Natural killer cell (primary cell): ENCODE measurements around the gene YWHAB. TPM values are rescaled to one million over a fixed set of nuclear protein-coding genes. Genes with fewer than 3 reads are reported as not detected.

ENCODE experiments used
- ATAC-seq, 3 donors: fragments of 150-1000 bp in 2 of 3; fragments of 200-7000 bp in 1 of 3; cut with Tn5 transposase; 1 replicate in 1 of 3; 2 replicates in 2 of 3; pipeline ENCODE4 v1.10.0; 2021; ENCODE audit warnings: mild to moderate bottlenecking in 2 of 3, moderate library complexity in 2 of 3
- DNase-seq, 2 donors: peaks; one replicate each; pipeline versions ENCODE4 v3.0.0 to v3.0.0-alpha.2; 2013 to 2021; ENCODE audit warnings: mixed read lengths in 1 of 2
- H3K27ac ChIP-seq: one replicate; pipeline ENCODE4 v1.5.1; 2013; ENCODE audit warnings: mild to moderate bottlenecking, low read length
- H3K27me3 ChIP-seq: one replicate; pipeline ENCODE4 v1.6.1; 2013; ENCODE audit warnings: low read length; ENCODE audit not compliant: control insufficient read depth, insufficient read depth
- H3K36me3 ChIP-seq: one replicate; pipeline ENCODE4 v1.6.1; 2013; ENCODE audit warnings: low read length; ENCODE audit not compliant: control insufficient read depth, insufficient read depth
- H3K4me1 ChIP-seq: one replicate; pipeline ENCODE4 v1.6.1; 2013; ENCODE audit warnings: low read length; ENCODE audit not compliant: control insufficient read depth, insufficient read depth
- H3K4me3 ChIP-seq: one replicate; pipeline ENCODE4 v1.5.1; 2013; ENCODE audit warnings: low read length
- H3K9me3 ChIP-seq: one replicate; pipeline ENCODE4 v1.6.1; 2013; ENCODE audit warnings: low read length; ENCODE audit not compliant: control insufficient read depth, insufficient read depth
- H3K27ac Mint-ChIP-seq, 2 donors: one replicate each; pipeline ENCODE4 v1.8.0; 2022; ENCODE audit warnings: mild to moderate bottlenecking in 2 of 2, mixed read lengths in 2 of 2, moderate library complexity in 1 of 2
- H3K27me3 Mint-ChIP-seq, 2 donors: one replicate each; pipeline ENCODE4 v1.8.0; 2022; ENCODE audit warnings: low read depth in 2 of 2, mixed read lengths in 2 of 2
- H3K36me3 Mint-ChIP-seq: one replicate; pipeline ENCODE4 v1.8.0; 2022; ENCODE audit warnings: mixed read lengths
- H3K4me1 Mint-ChIP-seq, 2 donors: one replicate each; pipeline ENCODE4 v1.8.0; 2022; ENCODE audit warnings: mixed read lengths in 2 of 2
- H3K4me3 Mint-ChIP-seq: one replicate; pipeline ENCODE4 v1.8.0; 2022; ENCODE audit warnings: mild to moderate bottlenecking, moderate library complexity, mixed read lengths
- H3K9me3 Mint-ChIP-seq, 2 donors: one replicate each; pipeline ENCODE4 v1.8.0; 2022; ENCODE audit warnings: mixed read lengths in 2 of 2
- WGBS: methylation state at CpG from one replicate; pipeline ENCODE4 v1.1.7; 2013; ENCODE audit warnings: missing lambda C conversion rate; ENCODE audit not compliant: insufficient coverage; 5-methylcytosine and 5-hydroxymethylcytosine counted together
- intact Hi-C: fragments of 100-400 bp; cut with micrococcal nuclease; formaldehyde crosslinking; loops from one replicate; pipeline ENCODE4 v1.14.2; 2022
- total RNA-seq, 4 donors: library from RNA; stranded (reverse); fragments of 120-200 nt in 1 of 4; gene quantifications; one replicate each; pipeline versions ENCODE4 v1.2.3 to v1.2.4, GENCODE V29; 2013 to 2022
- TF ChIP-seq, protein P1 (sequence below): fragments of 200-600 bp; IDR thresholded peaks from one replicate; pipeline ENCODE4 v1.8.0; 2022; ENCODE audit warnings: antibody characterized with exemption

Gene YWHAB
- total RNA-seq, 3 donors from 2014 or later (not counting 1 experiment from before 2014, with no cell fraction given), result 137 to 199 (median 179) TPM

DNA sequence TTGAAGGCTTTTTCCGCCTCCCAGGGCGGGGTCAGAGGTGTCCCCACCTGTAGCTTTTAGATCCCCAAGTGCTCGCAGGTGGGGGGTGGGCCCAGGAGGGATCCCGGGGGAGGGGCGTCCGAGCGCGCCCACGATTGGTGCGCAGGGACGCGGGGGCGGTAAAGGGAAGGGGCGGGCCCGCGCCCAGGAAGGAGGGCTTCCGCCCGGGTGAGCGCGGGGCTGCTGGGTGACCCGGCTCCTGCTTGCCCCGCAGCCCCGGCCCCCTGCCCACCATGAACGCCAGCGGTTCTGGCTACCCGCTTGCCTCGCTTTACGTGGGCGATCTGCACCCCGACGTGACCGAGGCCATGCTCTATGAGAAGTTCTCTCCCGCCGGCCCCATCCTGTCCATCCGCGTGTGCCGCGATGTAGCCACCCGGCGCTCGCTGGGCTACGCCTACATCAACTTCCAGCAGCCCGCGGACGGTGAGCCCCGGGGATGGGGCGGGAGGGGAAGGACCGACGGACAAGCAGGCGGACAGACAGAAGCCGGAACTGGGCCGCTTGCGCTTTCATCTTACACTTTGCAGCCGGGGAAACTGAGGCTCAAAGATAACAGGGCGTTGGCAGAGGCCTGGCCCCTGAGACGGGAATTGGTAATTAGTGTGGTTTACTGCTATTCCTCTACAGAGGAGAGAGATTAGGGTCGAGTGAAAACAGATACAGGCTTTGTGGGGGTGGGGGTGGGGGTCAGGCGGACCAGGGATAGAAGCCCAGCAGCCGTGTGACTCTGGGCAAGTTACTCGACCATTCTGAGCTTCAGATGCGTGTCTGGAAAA, 24.6 kb downstream of the YWHAB start, which contains the start of gene PABPC1L:
PABPC1L (plus strand) TSS at position 189 of the 818 bp plus-strand sequence; CDS start at position 273, 84 bp downstream.
- peak within 1 kb of the TSS; percentile 67 to 72 for H3K27ac Mint-ChIP-seq
- peaks cover 5% of the 10 kb centered on the region for H3K36me3 Mint-ChIP-seq
- Histone ChIP-seq H3K27ac (no peak within 1 kb of the TSS), H3K9me3 (no peaks in the 10 kb centered on the region), H3K4me1 (peaks cover 14% of the 10 kb centered on the region), H3K4me3 (peak within 1 kb of the TSS; percentile 77), H3K36me3 (peaks cover 28% of the 10 kb centered on the region), H3K27me3 (no peaks in the 10 kb centered on the region)
- DNase-seq (peak; percentile 61 to 86), ATAC-seq (peak; percentile 96 to 98 (median 98))
- H3K9me3 Mint-ChIP-seq, result no peaks in the 10 kb centered on the region
- TF ChIP-seq, protein P1, sequence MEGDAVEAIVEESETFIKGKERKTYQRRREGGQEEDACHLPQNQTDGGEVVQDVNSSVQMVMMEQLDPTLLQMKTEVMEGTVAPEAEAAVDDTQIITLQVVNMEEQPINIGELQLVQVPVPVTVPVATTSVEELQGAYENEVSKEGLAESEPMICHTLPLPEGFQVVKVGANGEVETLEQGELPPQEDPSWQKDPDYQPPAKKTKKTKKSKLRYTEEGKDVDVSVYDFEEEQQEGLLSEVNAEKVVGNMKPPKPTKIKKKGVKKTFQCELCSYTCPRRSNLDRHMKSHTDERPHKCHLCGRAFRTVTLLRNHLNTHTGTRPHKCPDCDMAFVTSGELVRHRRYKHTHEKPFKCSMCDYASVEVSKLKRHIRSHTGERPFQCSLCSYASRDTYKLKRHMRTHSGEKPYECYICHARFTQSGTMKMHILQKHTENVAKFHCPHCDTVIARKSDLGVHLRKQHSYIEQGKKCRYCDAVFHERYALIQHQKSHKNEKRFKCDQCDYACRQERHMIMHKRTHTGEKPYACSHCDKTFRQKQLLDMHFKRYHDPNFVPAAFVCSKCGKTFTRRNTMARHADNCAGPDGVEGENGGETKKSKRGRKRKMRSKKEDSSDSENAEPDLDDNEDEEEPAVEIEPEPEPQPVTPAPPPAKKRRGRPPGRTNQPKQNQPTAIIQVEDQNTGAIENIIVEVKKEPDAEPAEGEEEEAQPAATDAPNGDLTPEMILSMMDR, result no peak
- intact Hi-C loops, result no loop called here
- peak within 1 kb of the TSS; percentile 86 for H3K4me3 Mint-ChIP-seq
- H3K27me3 Mint-ChIP-seq, result no peaks in the 10 kb centered on the region
- 3% methylated on average over 61 of the region's 61 CpGs for WGBS
- peaks cover 16 to 19% of the 10 kb centered on the region in 2 donors for H3K4me1 Mint-ChIP-seq

GRCh38 chr20:44910690-44911262, 25.3 kb downstream of the YWHAB start:
- H3K9me3 ChIP-seq, result no peaks in the 10 kb centered on the region
- TF ChIP-seq, protein P1, result no peak
- no peak for ATAC-seq
- no peak for DNase-seq
- H3K36me3 Mint-ChIP-seq, result no peaks in the 10 kb centered on the region
- H3K27ac ChIP-seq, result no peak overlapping the region
- H3K9me3 Mint-ChIP-seq, result no peaks in the 10 kb centered on the region
- WGBS, result 91% methylated on average over 14 of the region's 17 CpGs
- H3K4me1 Mint-ChIP-seq, result peaks cover 16 to 19% of the 10 kb centered on the region in 2 donors
- H3K4me1 ChIP-seq, result peaks cover 14% of the 10 kb centered on the region
- H3K4me3 ChIP-seq, result peak overlapping the region; percentile 77
- H3K27ac Mint-ChIP-seq, result peak overlapping the region in 1 of 2 donors; percentile 72
- H3K27me3 ChIP-seq, result no peaks in the 10 kb centered on the region
- intact Hi-C loops, result no loop called here
- no peaks in the 10 kb centered on the region for H3K27me3 Mint-ChIP-seq
- H3K36me3 ChIP-seq, result peaks cover 21% of the 10 kb centered on the region
- peak overlapping the region; percentile 86 for H3K4me3 Mint-ChIP-seq

- WGBS, result 72% methylated on average over 20 of the region's 21 CpGs
- Mint-ChIP-seq H3K4me1 (peaks cover 16 to 19% of the 10 kb centered on the region in 2 donors), H3K27ac (no peak overlapping the region), H3K9me3 (no peaks in the 10 kb centered on the region), H3K36me3 (no peaks in the 10 kb centered on the region), H3K4me3 (peak overlapping the region; percentile 61), H3K27me3 (no peaks in the 10 kb centered on the region)
- H3K9me3 ChIP-seq, result no peaks in the 10 kb centered on the region
- H3K36me3 ChIP-seq, result peaks cover 15% of the 10 kb centered on the region
- H3K27me3 ChIP-seq, result no peaks in the 10 kb centered on the region
- DNase-seq, result peak in 1 of 2 donors; percentile 62
- H3K27ac ChIP-seq, result no peak overlapping the region
- H3K4me3 ChIP-seq, result no peak overlapping the region
- TF ChIP-seq, protein P1, result no peak
- no peak for ATAC-seq
- H3K4me1 ChIP-seq, result peaks cover 14% of the 10 kb centered on the region
- intact Hi-C loops, result no loop called here
Measured at GRCh38 chr20:44911264-44911921, 25.9 kb downstream of the YWHAB start.
